IPS-20b (cell line): ENCODE results near the gene ANKRD29.

ENCODE experiments used
- H3K27ac ChIP-seq: one replicate; pipeline ENCODE4 v1.5.1; 2013; ENCODE audit warnings: low read length
- H3K27me3 ChIP-seq: 2 replicates; pipeline ENCODE4 v1.6.1; 2013; ENCODE audit warnings: mild to moderate bottlenecking, low read length, inconsistent platforms; ENCODE audit not compliant: insufficient read depth
- H3K36me3 ChIP-seq: 2 replicates; pipeline ENCODE4 v1.6.1; 2013; ENCODE audit warnings: low read depth, mild to moderate bottlenecking, inconsistent platforms, low read length, moderate library complexity; ENCODE audit not compliant: insufficient read depth
- H3K4me1 ChIP-seq: 2 replicates; pipeline ENCODE4 v1.6.1; 2013; ENCODE audit warnings: mild to moderate bottlenecking, control low read depth, inconsistent platforms, low read length, moderate library complexity; ENCODE audit not compliant: insufficient read depth
- H3K4me3 ChIP-seq: 2 replicates; pipeline ENCODE4 v1.5.1; 2013; ENCODE audit warnings: mild to moderate bottlenecking, low read length, inconsistent platforms
- H3K9ac ChIP-seq: 2 replicates; pipeline ENCODE4 v1.6.1; 2013; ENCODE audit warnings: low read depth, mild to moderate bottlenecking, inconsistent platforms, low read length, moderate library complexity
- H3K9me3 ChIP-seq: 2 replicates; pipeline ENCODE4 v1.6.1; 2013; ENCODE audit warnings: mild to moderate bottlenecking, low read depth, low read length, inconsistent platforms; ENCODE audit not compliant: insufficient read depth

ANKRD29 gene

DNA sequence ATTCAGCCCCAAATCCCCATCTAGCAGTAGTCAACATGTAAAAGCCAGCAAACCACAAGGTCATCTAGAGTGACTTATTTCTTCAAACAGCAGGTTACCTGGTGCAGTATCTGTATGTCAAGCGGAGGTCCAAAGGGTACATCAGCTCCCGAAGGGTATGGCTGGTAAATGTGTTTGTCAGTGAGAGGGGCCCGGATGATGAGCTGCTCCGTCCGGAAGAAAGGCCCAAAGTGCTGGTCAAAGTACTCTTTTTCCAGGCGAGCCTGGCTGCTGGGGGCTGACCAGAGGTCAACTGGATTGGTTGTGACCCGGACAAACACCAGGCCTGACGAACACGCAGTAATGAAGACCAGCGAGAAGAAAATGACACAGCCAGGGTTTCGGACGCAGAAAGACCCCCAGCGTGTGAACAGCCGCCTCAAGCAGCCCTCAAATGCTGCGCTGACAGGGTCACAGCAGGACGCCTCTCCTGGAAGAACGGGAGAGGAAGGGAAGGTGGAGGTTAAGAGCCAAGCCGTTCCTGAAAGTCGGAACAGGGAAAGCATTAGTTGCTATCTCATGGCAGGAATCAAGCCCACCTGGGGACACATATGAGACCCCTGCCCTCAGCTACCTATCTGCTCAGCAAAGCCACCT lies 106.4 kb downstream of the ANKRD29 start:
- H3K4me1 ChIP-seq, result no peaks in the 10 kb centered on the region
- H3K27me3 ChIP-seq, result no peaks in the 10 kb centered on the region
- peaks cover 95% of the 10 kb centered on the region for H3K36me3 ChIP-seq
- H3K9me3 ChIP-seq, result no peaks in the 10 kb centered on the region
- no peak overlapping the region for H3K4me3 ChIP-seq
- no peak overlapping the region for H3K27ac ChIP-seq
- H3K9ac ChIP-seq, result no peak overlapping the region

DNA sequence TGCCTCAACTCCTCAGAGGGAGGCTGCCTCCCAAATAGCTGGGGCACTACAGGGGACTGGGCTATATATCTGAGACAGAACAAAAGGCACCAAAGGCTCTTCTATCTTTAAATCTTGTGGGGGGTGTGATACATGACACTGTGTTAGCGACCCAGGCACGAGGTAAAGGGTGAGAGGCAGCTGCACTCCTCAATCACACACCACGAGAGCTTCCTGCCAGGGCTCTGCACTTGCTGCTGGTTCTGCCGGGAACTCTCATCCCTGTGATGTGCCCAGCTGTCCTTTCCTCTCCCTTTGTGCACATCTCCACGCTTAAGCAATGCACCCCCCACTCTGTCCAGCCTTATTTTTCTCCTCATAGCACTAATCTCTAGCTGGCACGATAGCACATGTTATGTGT lies 108.8 kb downstream of the ANKRD29 start:
- Histone ChIP-seq H3K9me3 (no peaks in the 10 kb centered on the region), H3K4me3 (no peak overlapping the region), H3K4me1 (no peaks in the 10 kb centered on the region), H3K27ac (no peak overlapping the region), H3K27me3 (no peaks in the 10 kb centered on the region), H3K36me3 (peaks cover 85% of the 10 kb centered on the region), H3K9ac (no peak overlapping the region)

DNA sequence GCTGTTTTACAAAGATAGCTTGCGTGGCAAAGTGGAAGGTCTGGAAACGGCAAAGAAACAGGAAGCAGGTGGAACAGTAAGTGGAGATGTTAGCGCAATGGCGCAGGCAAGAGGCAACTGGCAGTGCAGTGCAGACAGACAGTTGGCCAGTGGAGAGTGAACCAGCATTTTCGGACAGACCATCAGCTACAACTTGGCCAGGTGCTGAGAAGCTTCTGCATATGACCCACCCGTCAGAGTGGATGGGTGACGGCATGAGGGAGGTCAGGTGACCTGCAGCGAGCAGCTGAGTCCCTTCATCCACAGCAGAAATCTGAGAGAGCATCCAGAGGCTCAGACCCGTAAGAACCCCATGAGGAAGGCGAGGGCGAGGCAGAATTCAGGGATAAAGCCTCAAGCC lies 110.2 kb downstream of the ANKRD29 start:
- no peaks in the 10 kb centered on the region for H3K9me3 ChIP-seq
- no peak overlapping the region for H3K4me3 ChIP-seq
- H3K9ac ChIP-seq, result no peak overlapping the region
- H3K27me3 ChIP-seq, result no peaks in the 10 kb centered on the region
- H3K4me1 ChIP-seq, result no peaks in the 10 kb centered on the region
- H3K36me3 ChIP-seq, result peaks cover 88% of the 10 kb centered on the region
- no peak overlapping the region for H3K27ac ChIP-seq

- H3K4me1 ChIP-seq, result no peaks in the 10 kb centered on the region
These were observed 110.7 kb downstream of the ANKRD29 start for GRCh38 chr18:23551978-23552377.

DNA sequence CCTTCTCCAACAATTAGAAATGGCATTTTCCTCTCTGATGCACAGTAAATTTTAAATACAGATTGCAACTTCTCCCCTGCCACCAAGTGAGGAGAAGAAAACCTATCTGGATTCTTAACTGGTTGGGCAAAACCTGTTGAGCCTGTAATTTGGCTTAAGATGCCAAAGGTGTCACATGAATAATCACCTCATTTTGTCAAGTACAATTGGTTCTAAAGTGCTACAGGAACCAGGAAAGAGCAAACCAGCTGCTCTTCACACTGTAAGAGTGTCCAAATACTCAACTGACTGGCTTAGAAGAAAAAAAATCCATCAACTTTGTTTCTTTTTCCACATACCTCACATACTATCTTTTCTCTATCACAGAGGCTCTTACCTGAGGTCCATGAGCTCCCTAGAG lies 111.8 kb downstream of the ANKRD29 start:
- H3K27ac ChIP-seq, result no peak overlapping the region
- no peak overlapping the region for H3K4me3 ChIP-seq
- H3K9me3 ChIP-seq, result no peaks in the 10 kb centered on the region
- peaks cover 85% of the 10 kb centered on the region for H3K36me3 ChIP-seq
- H3K27me3 ChIP-seq, result no peaks in the 10 kb centered on the region
- no peaks in the 10 kb centered on the region for H3K4me1 ChIP-seq
- H3K9ac ChIP-seq, result no peak overlapping the region

More at GRCh38 chr18:23551978-23552377, 110.7 kb downstream of the ANKRD29 start:
- Histone ChIP-seq H3K9ac (no peak overlapping the region), H3K9me3 (no peaks in the 10 kb centered on the region), H3K27me3 (no peaks in the 10 kb centered on the region), H3K36me3 (peaks cover 88% of the 10 kb centered on the region), H3K4me3 (no peak overlapping the region), H3K27ac (no peak overlapping the region)
